Stomach (tissue), 9 donors: ENCODE results near the gene NPNT. TPM values are rescaled to one million over a fixed set of nuclear protein-coding genes. Genes with fewer than 3 reads are reported as not detected.

Source experiments
- DNase-seq, 2 donors: peaks; one replicate each; pipeline versions ENCODE4 v3.0.0 to v3.0.0-alpha.2; 2013 to 2019
- H3K27ac ChIP-seq, 5 donors: fragments of 200-600 bp in 4 of 5; sonication (generic) in 4 of 5; one replicate each; pipeline ENCODE4 v1.5.1; 2013 to 2019; ENCODE audit warnings: mild to moderate bottlenecking in 1 of 5, moderate library complexity in 1 of 5
- H3K27me3 ChIP-seq, 3 donors: fragments of 200-600 bp; sonication (generic); one replicate each; pipeline ENCODE4 v1.5.1; 2017 to 2019; ENCODE audit warnings: mixed run types in 1 of 3
- H3K36me3 ChIP-seq, 4 donors: fragments of 200-600 bp; sonication (generic); 1 replicate in 3 of 4; 2 replicates in 1 of 4; pipeline ENCODE4 v1.5.1; 2016 to 2019
- H3K4me1 ChIP-seq, 4 donors: fragments of 200-600 bp; sonication (generic); one replicate each; pipeline ENCODE4 v1.5.1; 2016 to 2019
- H3K4me3 ChIP-seq, 4 donors: fragments of 200-600 bp; sonication (generic) in 3 of 4; one replicate each; pipeline ENCODE4 v1.5.1; 2016 to 2019; ENCODE audit warnings: mild to moderate bottlenecking in 1 of 4
- H3K9me3 ChIP-seq, 4 donors: fragments of 200-600 bp; sonication (generic); one replicate each; pipeline ENCODE4 v1.5.1; 2016 to 2019
- EP300 ChIP-seq: sonication (generic); formaldehyde crosslinking; IDR thresholded peaks from one replicate; pipeline ENCODE4 v1.6.1; 2017; ENCODE audit warnings: antibody characterized with exemption
- POLR2A ChIP-seq, 4 donors: fragments of 450-650 bp; IDR thresholded peaks; one replicate each; pipeline ENCODE4 v1.6.1; 2016; ENCODE audit warnings: antibody characterized with exemption in 4 of 4, control low read depth in 2 of 4, mild to moderate bottlenecking in 1 of 4, moderate library complexity in 1 of 4
- POLR2AphosphoS5 ChIP-seq, 3 donors: sonication (generic); formaldehyde crosslinking; IDR thresholded peaks; one replicate each; pipeline ENCODE4 v1.6.1; 2016; ENCODE audit warnings: antibody characterized with exemption in 3 of 3
- WGBS, 5 donors: extraction: QIAGEN DNeasy Blood & Tissue Kit in 3 of 5; methylation state at CpG; one replicate each; pipeline versions ENCODE4 v1.1.5 to v1.1.7; 2013 to 2018; 5-methylcytosine and 5-hydroxymethylcytosine counted together
- intact Hi-C: fragments of 100-400 bp; cut with DNase I; formaldehyde crosslinking; loops from one replicate; pipeline ENCODE4 v1.15.1; 2023; ENCODE audit warnings: low total_unique reads
- polyA plus RNA-seq, 3 donors: library from polyadenylated mRNA; stranded (reverse); fragments of 200-250 nt; gene quantifications; one replicate each; pipeline ENCODE4 v1.2.3, GENCODE V29; 2013
- total RNA-seq, 5 donors: library from RNA; depleted of rRNA; stranded (reverse); fragments of >200 nt; gene quantifications; one replicate each; pipeline versions ENCODE4 v1.1.0 to v1.2.3, GENCODE V29; 2014 to 2016
- TF ChIP-seq, protein P1 (sequence below), 7 experiments: fragments of 450-650 bp in 4 of 7; fragments of 200-600 bp in 3 of 7; sonication (generic) in 3 of 7; IDR thresholded peaks; one replicate each; pipeline ENCODE4 v1.5.1; 2016 to 2019; ENCODE audit warnings: antibody characterized with exemption in 7 of 7, control low read depth in 2 of 7, mild to moderate bottlenecking in 1 of 7
- donor health status: healthy with polysubstance abuse.
- donor health status: Bipolar disorder and iron deficiency.
- donor health status: healthy.

The NPNT gene
- total and polyA plus RNA-seq, 8 donors = 3.7 to 32.9 (median 12.1) TPM; not detected in 1

DNA sequence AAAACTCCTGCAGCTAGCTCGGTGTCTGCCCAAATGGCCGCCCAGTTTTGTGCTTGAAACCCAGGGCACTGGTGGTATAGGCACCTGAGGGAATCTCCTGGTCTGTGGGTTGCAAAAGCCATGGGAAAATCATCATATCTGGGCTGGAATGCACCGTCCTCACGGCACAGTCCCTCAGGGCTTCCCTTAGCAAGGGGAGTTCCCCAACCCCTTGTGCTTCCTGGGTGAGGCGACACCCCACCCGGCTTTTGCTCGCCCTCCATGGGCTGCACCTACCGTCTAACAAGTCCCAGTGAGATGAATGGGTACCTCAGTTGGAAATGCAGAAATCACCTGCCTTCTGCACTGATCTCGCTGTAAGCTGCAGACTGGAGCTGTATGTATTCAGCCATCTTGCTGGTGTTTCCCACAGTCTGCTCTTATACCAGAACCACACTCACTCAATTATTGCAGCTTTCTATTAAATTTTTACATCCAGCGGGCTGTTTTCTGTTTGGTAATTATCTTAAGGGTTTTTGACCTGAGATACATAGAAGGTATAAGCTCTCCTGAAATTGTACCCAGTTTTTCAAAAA is 36.7 kb upstream of the NPNT start:
- Histone ChIP-seq H3K27me3 (no peaks in the 10 kb centered on the region), H3K4me1 (no peaks in the 10 kb centered on the region), H3K27ac (no peak overlapping the region), H3K9me3 (peaks cover 0 to 26% (median 15%) of the 10 kb centered on the region in 4 donors), H3K4me3 (no peak overlapping the region), H3K36me3 (peaks cover 0 to 8% (median 0%) of the 10 kb centered on the region in 4 donors)
- DNase-seq = no peak
- 93 to 98% (median 96%) methylated on average over 10 of the region's 10 CpGs for WGBS, 5 donors
- no peak for TF ChIP-seq POLR2AphosphoS5 (IDR thresholded peaks at IDR 0.05)
- TF ChIP-seq, protein P1, sequence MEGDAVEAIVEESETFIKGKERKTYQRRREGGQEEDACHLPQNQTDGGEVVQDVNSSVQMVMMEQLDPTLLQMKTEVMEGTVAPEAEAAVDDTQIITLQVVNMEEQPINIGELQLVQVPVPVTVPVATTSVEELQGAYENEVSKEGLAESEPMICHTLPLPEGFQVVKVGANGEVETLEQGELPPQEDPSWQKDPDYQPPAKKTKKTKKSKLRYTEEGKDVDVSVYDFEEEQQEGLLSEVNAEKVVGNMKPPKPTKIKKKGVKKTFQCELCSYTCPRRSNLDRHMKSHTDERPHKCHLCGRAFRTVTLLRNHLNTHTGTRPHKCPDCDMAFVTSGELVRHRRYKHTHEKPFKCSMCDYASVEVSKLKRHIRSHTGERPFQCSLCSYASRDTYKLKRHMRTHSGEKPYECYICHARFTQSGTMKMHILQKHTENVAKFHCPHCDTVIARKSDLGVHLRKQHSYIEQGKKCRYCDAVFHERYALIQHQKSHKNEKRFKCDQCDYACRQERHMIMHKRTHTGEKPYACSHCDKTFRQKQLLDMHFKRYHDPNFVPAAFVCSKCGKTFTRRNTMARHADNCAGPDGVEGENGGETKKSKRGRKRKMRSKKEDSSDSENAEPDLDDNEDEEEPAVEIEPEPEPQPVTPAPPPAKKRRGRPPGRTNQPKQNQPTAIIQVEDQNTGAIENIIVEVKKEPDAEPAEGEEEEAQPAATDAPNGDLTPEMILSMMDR (IDR thresholded peaks at IDR 0.05) = no peak
- TF ChIP-seq EP300 = no peak
- no peak for TF ChIP-seq POLR2A (IDR thresholded peaks at IDR 0.05)
- intact Hi-C loops = no loop called here

DNA sequence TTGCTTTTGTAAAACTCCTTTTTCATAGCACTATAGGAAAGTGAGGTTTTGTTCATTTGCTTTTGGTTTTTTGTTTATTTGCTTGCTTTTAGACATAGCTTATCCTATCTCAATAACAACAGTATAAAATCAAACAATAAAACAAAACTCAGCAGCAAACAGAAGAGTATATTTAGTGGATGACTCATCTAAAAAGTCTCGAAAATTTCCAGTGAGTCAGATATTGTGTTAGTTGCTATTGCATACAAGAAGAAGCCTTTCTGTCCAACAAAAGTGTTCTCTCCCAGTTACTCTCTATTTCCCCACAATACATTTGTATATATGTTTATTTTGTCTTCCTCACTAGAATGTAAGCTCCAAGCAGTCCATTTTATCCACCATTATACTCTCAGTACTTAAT is 36.0 kb upstream of the NPNT start:
- Histone ChIP-seq H3K4me1 (no peaks in the 10 kb centered on the region), H3K27me3 (no peaks in the 10 kb centered on the region), H3K9me3 (peaks cover 0 to 26% (median 15%) of the 10 kb centered on the region in 4 donors), H3K27ac (no peak overlapping the region), H3K4me3 (no peak overlapping the region), H3K36me3 (peaks cover 0 to 8% (median 0%) of the 10 kb centered on the region in 4 donors)
- 2 to 24% (median 15%) methylated on average over 1 of the region's 1 CpG for WGBS, 5 donors
- TF ChIP-seq POLR2AphosphoS5 (IDR thresholded peaks at IDR 0.05) (no peak), POLR2A (IDR thresholded peaks at IDR 0.05) (no peak), EP300 (no peak)
- TF ChIP-seq, protein P1 (IDR thresholded peaks at IDR 0.05) = no peak
- intact Hi-C loops = no loop called here
- no peak for DNase-seq

DNA sequence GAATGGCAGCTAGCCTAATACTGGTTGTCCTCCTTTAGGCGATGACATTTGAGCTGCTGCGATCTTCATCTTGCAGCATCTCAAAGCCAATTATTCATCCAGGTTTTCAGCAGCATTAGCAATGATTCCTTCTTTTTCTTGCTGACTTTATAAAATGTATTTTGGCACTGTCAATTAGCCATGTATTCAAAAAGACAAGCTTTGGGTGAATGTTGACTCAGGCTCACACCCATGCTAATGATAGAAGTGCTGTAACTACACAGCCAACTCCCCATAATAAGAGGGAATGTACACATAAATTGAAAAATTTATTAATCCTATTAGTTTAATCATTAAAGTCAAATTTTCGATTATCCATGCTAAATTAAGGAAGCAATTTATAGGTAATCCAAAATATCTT is 24.3 kb upstream of the NPNT start:
- Histone ChIP-seq H3K36me3 (no peaks in the 10 kb centered on the region), H3K27ac (no peak overlapping the region), H3K4me1 (peaks cover 0 to 12% (median 0%) of the 10 kb centered on the region in 4 donors), H3K9me3 (no peaks in the 10 kb centered on the region), H3K4me3 (no peak overlapping the region), H3K27me3 (no peaks in the 10 kb centered on the region)
- DNase-seq = no peak
- intact Hi-C loops = no loop called here
- WGBS, 5 donors = 72 to 82% (median 74%) methylated on average over 3 of the region's 3 CpGs
- TF ChIP-seq POLR2AphosphoS5 (IDR thresholded peaks at IDR 0.05) = no peak

DNA sequence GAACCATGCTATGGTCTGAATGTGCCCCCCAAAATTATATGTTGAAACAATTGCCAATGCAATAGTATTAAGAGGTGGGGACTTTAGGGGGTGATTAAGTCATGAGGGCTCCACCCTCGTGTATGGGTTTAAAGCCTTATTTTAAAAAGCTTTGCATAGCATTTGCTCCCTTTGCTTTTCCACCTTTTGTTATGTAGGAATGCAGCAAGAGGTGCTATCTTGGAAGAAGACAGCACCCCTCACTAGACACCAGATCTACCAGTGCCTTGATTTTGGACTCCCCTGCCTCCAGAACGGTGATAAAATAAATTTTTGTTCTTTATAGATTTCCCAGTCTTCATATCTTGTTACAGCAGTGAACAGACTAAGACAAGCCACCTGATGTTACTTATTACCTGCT is 23.3 kb upstream of the NPNT start:
- TF ChIP-seq POLR2AphosphoS5 (IDR thresholded peaks at IDR 0.05) = no peak
- no peak for TF ChIP-seq POLR2A (IDR thresholded peaks at IDR 0.05)
- TF ChIP-seq, protein P1 (IDR thresholded peaks at IDR 0.05) = no peak
- no peak for TF ChIP-seq EP300

DNA sequence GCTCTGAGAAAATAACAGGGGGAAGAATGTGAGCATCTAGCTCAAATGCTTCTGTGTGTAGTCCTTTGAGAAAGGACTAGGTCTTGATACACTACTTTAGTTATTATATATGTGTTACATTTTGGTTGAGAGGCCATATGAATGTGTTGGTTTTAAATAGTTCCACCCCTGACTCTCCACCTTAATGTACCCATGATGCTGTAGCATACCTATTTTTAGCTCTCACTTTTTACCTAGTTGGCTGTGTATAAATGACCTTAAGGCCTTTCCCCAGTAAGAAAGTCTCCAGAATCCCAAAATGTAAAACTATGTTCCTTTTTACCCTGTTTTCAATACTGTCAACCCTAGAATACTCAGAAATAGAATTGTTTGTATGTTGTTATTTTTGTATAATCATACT is 20.0 kb upstream of the NPNT start:
- DNase-seq = no peak
- Histone ChIP-seq H3K4me3 (no peak overlapping the region), H3K27ac (no peak overlapping the region), H3K9me3 (peaks cover 0 to 1% (median 0%) of the 10 kb centered on the region in 4 donors), H3K27me3 (no peaks in the 10 kb centered on the region), H3K4me1 (peaks cover 0 to 12% (median 0%) of the 10 kb centered on the region in 4 donors), H3K36me3 (no peaks in the 10 kb centered on the region)
- intact Hi-C loops = no loop called here
- TF ChIP-seq, protein P1 (IDR thresholded peaks at IDR 0.05) = no peak
- TF ChIP-seq EP300 (no peak), POLR2AphosphoS5 (IDR thresholded peaks at IDR 0.05) (no peak), POLR2A (IDR thresholded peaks at IDR 0.05) (no peak)

More for the DNA sequence above, 23.3 kb upstream of the NPNT start:
- H3K27ac ChIP-seq = no peak overlapping the region
- H3K4me1 ChIP-seq = peaks cover 0 to 12% (median 0%) of the 10 kb centered on the region in 4 donors
- no peaks in the 10 kb centered on the region for H3K36me3 ChIP-seq
- no peak for DNase-seq
- 79 to 83% (median 80%) methylated on average over 2 of the region's 2 CpGs for WGBS, 5 donors
- H3K9me3 ChIP-seq = no peaks in the 10 kb centered on the region
- intact Hi-C loops = no loop called here
- H3K27me3 ChIP-seq = no peaks in the 10 kb centered on the region
- no peak overlapping the region for H3K4me3 ChIP-seq
